BE2C (cell line): Measurements from ENCODE around the gene GGTLC2. TPM values are rescaled to one million over a fixed set of nuclear protein-coding genes. Genes with fewer than 3 reads are reported as not detected.
"Not testable (repeated sequence)": the region's sequence is repeated elsewhere in the genome, so short reads cannot be mapped to it uniquely, and the experiment has no call there.

Experiments used
- DNase-seq: peaks from one replicate; pipeline ENCODE4 v3.0.0-alpha.2; 2020
- H3K27me3 ChIP-seq: fragments of 250-450 bp; sonication (Bioruptor Pico); 2 replicates; pipeline ENCODE4 v1.5.1; 2020; ENCODE audit warnings: mild to moderate bottlenecking
- H3K36me3 ChIP-seq: fragments of 250-450 bp; sonication (Bioruptor Pico); 2 replicates; pipeline ENCODE4 v1.5.1; 2020; ENCODE audit warnings: mild to moderate bottlenecking
- H3K4me1 ChIP-seq: fragments of 250-450 bp; sonication (Bioruptor Pico); 2 replicates; pipeline ENCODE4 v1.5.1; 2020
- H3K4me3 ChIP-seq: 2 replicates; pipeline ENCODE4 v1.5.1; 2011; ENCODE audit warnings: low read depth, low read length
- H3K9me3 ChIP-seq: fragments of 250-450 bp; sonication (Bioruptor Pico); 2 replicates; pipeline ENCODE4 v1.5.1; 2020
- polyA plus RNA-seq: library from polyadenylated mRNA; unstranded; fragments of >200 nt; gene quantifications from one replicate; pipeline ENCODE4 v1.2.1, GENCODE V29; 2012; ENCODE audit warnings: low read depth, missing spikeins; ENCODE audit not compliant: insufficient read length, insufficient read depth
- TF ChIP-seq, protein P1 (sequence below): IDR thresholded peaks from 2 replicates; pipeline ENCODE4 v1.5.1; 2012; ENCODE audit warnings: mild to moderate bottlenecking, low read depth, low read length

Gene GGTLC2
- polyA plus RNA-seq: not detected

DNA sequence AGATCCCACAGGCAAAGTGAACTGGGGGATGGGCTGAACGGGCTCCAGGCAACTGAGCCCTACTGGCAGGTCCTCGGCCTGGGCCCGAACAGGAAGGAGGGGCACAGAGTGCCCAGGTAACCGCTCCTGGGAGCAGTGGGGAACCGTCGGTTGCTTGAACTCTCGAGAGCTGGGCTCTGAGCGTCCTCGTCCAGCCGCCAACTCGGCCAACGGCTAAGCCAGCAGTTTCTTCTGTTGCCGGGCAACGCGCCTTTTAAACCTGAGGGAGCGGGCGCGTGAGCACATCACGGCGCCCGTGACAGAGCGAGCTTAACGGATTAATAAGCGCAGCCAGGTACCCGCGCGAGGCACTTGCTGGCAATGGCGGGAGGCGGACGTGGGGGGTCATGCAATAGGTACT is at the start of gene GGTLC2:
TSS of gene GGTLC2 (plus strand) at position 301 of the 400 bp plus-strand sequence. CDS start 1,732 bp downstream, outside the sequence.
- DNase-seq, H3K27me3 ChIP-seq, H3K4me3 ChIP-seq, H3K4me1 ChIP-seq, H3K36me3 ChIP-seq, H3K9me3 ChIP-seq: not testable (repeated sequence)

DNA sequence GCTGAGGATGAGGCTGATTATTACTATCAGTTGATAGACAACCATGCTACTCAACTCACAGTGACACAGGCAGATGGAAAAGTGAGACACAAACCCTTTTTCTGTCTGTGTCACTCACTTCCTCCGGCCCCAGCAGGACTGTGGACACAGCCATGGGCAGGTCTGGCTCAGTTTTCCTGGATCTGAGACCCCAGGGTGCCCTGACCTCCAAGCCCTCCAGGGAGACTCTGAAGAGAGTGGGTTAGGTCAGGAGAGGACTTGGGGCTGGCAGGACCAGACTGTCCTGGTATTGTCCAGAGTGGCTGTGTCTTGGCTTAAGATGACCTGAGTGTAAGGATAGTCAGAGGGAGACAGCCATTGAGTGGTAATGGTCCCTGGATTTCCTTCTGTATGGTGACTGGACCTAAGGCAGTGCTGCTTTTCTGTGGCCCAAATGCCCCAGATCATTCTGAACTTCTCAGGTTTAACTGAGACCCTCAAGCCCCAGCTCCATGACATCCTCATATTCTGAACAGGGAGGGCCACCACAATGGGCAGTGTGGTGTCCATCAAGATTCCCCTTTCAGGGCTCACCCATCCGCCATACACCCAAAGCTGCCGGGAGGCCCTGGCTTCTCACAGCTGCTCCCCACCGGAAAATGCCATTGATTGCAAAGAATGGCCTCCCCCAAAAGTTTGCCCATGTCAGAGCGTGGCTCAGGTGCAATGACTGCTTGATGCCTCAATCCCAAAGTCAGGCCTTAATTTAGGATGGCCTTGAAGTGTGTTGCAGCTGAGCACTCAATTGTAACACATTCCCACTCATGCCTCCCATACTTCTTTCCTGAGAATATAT is 49.2 kb upstream of the GGTLC2 start:
- H3K36me3 ChIP-seq: no peaks in the 10 kb centered on the region
- H3K9me3 ChIP-seq: no peaks in the 10 kb centered on the region
- H3K27me3 ChIP-seq: peaks cover 5% of the 10 kb centered on the region
- no peak overlapping the region for H3K4me3 ChIP-seq
- no peak for DNase-seq
- H3K4me1 ChIP-seq: no peaks in the 10 kb centered on the region
- TF ChIP-seq, protein P1, sequence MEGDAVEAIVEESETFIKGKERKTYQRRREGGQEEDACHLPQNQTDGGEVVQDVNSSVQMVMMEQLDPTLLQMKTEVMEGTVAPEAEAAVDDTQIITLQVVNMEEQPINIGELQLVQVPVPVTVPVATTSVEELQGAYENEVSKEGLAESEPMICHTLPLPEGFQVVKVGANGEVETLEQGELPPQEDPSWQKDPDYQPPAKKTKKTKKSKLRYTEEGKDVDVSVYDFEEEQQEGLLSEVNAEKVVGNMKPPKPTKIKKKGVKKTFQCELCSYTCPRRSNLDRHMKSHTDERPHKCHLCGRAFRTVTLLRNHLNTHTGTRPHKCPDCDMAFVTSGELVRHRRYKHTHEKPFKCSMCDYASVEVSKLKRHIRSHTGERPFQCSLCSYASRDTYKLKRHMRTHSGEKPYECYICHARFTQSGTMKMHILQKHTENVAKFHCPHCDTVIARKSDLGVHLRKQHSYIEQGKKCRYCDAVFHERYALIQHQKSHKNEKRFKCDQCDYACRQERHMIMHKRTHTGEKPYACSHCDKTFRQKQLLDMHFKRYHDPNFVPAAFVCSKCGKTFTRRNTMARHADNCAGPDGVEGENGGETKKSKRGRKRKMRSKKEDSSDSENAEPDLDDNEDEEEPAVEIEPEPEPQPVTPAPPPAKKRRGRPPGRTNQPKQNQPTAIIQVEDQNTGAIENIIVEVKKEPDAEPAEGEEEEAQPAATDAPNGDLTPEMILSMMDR: no peak

DNA sequence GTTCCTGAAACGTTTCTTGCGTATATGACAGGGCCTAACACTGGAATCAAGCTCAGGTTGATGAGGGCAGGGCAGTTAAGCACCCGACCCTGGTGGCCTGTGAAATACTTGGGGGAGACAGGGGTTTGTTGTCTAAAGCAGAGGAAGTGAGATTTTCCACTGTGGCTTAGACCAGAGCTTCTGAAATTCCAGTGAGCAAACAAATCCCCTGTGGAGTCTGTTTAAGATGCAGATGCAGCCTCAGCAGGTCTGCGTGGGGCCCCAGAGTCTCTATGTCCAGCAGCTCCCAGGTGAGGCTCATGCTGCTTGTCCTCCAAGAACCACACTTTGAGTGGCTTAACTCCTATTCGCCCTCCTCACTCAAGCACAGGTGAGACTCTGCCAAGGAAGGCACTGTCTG is 46.3 kb upstream of the GGTLC2 start:
- Histone ChIP-seq H3K36me3 (no peaks in the 10 kb centered on the region), H3K27me3 (peaks cover 13% of the 10 kb centered on the region), H3K9me3 (no peaks in the 10 kb centered on the region), H3K4me1 (no peaks in the 10 kb centered on the region), H3K4me3 (no peak overlapping the region)
- no peak for DNase-seq
- TF ChIP-seq, protein P1: no peak

DNA sequence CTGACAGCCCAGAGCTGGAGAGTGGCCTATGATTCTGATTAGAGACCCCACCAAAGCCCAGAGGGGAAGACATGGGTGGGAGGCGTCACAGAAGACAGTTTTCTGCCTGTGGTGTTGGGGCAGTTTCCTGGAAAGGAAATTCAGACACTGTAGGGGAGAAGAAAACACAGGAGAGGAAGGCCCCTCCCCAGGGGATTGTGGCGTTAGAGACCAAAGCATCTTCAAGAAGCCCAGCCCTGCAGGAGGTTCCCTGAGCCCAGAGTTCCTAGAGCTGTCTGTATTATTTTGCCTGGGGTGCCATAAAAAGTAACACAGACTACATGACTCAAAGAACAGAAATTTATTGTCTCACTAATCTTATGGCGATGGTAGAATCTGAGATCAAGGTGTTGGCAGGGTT is 45.2 kb upstream of the GGTLC2 start:
- Histone ChIP-seq H3K4me3 (no peak overlapping the region), H3K4me1 (no peaks in the 10 kb centered on the region), H3K27me3 (peaks cover 13% of the 10 kb centered on the region), H3K36me3 (no peaks in the 10 kb centered on the region), H3K9me3 (no peaks in the 10 kb centered on the region)
- no peak for DNase-seq
- TF ChIP-seq, protein P1: no peak

DNA sequence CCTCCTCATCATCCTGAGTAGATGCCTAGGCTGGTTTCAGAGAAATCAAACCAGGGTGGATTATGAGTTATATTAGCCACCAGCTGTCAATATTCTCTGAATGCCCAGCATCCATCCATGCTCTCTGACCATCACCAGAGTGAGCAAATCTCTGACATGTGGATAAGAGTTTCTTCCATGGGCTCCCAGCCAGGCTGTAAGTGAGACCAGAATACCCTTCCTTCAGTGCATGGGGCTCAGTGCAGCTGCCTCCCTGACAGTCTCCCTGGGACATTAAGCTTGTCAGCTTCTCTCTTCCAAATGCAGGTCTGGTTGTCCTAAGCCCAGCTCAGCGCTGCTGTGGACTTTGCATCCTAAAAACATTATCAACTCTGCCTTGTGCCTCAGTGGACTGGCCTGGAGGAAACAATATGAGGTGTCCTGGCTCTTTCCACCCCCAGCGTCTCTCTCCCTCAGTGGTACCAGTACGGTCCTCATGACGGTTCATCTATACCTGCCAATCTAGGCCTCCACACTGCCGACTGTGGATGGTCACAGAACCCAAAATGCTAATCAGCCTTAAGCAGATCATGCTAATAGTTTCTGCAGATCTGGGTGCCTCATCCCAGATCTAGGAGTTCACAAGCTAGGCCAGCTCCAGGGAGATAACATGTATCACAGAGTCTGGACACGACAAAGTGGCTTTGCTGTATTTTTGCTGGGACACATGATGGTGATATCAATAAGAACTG is 43.7 kb upstream of the GGTLC2 start:
- TF ChIP-seq, protein P1: no peak
- no peaks in the 10 kb centered on the region for H3K4me1 ChIP-seq
- no peaks in the 10 kb centered on the region for H3K9me3 ChIP-seq

DNA sequence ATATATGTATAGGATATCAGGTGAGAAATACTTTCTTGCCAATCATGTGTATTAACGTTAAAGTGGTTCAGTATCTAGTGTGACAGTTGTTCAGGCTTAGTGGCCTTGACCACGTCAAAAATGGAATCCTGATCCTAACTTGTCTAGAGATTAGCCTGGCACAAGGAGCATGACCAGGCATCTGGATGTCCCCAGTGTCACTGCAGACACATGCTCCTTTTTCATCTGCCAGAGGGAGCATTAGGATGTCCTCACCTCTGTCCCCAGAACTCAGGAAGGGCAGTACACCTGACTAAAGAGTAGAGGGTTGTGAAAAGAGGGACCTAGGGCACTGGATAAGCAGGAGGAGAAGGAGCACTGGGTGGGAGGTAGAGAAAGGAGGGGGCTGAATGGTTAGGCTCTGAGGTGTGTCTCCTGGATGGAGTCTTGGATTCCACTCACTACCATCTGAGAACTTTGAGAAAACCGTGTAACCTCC is 40.9 kb upstream of the GGTLC2 start:
- H3K4me3 ChIP-seq: no peak overlapping the region

More for the DNA sequence above, 43.7 kb upstream of the GGTLC2 start:
- Histone ChIP-seq H3K27me3 (peaks cover 13% of the 10 kb centered on the region), H3K4me3 (no peak overlapping the region), H3K36me3 (no peaks in the 10 kb centered on the region)
- DNase-seq: no peak

More for the DNA sequence above, 40.9 kb upstream of the GGTLC2 start:
- no peak for DNase-seq
- Histone ChIP-seq H3K27me3 (peaks cover 12% of the 10 kb centered on the region; the same call in 1 of the 2 replicates), H3K9me3 (no peaks in the 10 kb centered on the region), H3K36me3 (no peaks in the 10 kb centered on the region), H3K4me1 (no peaks in the 10 kb centered on the region)
- TF ChIP-seq, protein P1: no peak
